DND-41 (cell line): ENCODE results near the gene EBF4.

Source experiments
- ATAC-seq: fragments of 200-7000 bp; cut with Tn5 transposase; 3 replicates; pipeline ENCODE4 v1.9.1; 2021; ENCODE audit warnings: low read depth; ENCODE audit not compliant: insufficient read depth
- DNase-seq: peaks from one replicate; pipeline ENCODE4 v3.0.0-alpha.2; 2020
- H2AFZ ChIP-seq: 2 replicates; pipeline ENCODE4 v1.6.0; 2012; ENCODE audit warnings: low read depth, low read length
- H3K27ac ChIP-seq: 2 replicates; pipeline ENCODE4 v1.5.1; 2012; ENCODE audit warnings: low read length, inconsistent platforms
- H3K27me3 ChIP-seq: fragments of 200-600 bp; sonication (generic); 2 replicates; pipeline ENCODE4 v1.6.0; 2012; ENCODE audit warnings: low read length, mild to moderate bottlenecking, inconsistent platforms; ENCODE audit not compliant: insufficient read depth, poor library complexity
- H3K36me3 ChIP-seq: 2 replicates; pipeline ENCODE4 v1.5.1; 2012; ENCODE audit warnings: low read length, inconsistent platforms; ENCODE audit not compliant: insufficient read depth
- H3K4me1 ChIP-seq: 2 replicates; pipeline ENCODE4 v1.5.1; 2012; ENCODE audit warnings: mild to moderate bottlenecking, low read length; ENCODE audit not compliant: insufficient read depth
- H3K4me2 ChIP-seq: 2 replicates; pipeline ENCODE4 v1.6.0; 2012; ENCODE audit warnings: mild to moderate bottlenecking, moderate library complexity, low read length, inconsistent platforms; ENCODE audit not compliant: insufficient read depth
- H3K4me3 ChIP-seq, 2 experiments: fragments of 200-600 bp in 1 of 2; shearing (Covaris generic) in 1 of 2; 2 replicates each; pipeline ENCODE4 v1.5.1; 2012 to 2016; ENCODE audit warnings: inconsistent platforms in 2 of 2, low read length in 2 of 2, mild to moderate bottlenecking in 2 of 2, low read depth in 1 of 2, moderate library complexity in 1 of 2
- H3K79me2 ChIP-seq: 2 replicates; pipeline ENCODE4 v1.6.0; 2012; ENCODE audit warnings: low read length, inconsistent platforms; ENCODE audit not compliant: insufficient read depth
- H3K9ac ChIP-seq: 2 replicates; pipeline ENCODE4 v1.6.0; 2012; ENCODE audit warnings: low read depth, mild to moderate bottlenecking, inconsistent platforms, low read length, moderate library complexity
- H3K9me3 ChIP-seq: 2 replicates; pipeline ENCODE4 v1.5.1; 2012; ENCODE audit warnings: low read length, moderate library complexity, mild to moderate bottlenecking, inconsistent platforms; ENCODE audit not compliant: insufficient read depth, severe bottlenecking
- H4K20me1 ChIP-seq: 2 replicates; pipeline ENCODE4 v1.6.0; 2012; ENCODE audit warnings: low read length; ENCODE audit not compliant: insufficient read depth
- EZH2 ChIP-seq: IDR thresholded peaks from 3 replicates; pipeline ENCODE4 v1.6.1; 2012; ENCODE audit warnings: borderline replicate concordance, low read depth, mild to moderate bottlenecking, moderate library complexity, low read length, inconsistent platforms; ENCODE audit not compliant: severe bottlenecking
- TF ChIP-seq, protein P1 (sequence below): IDR thresholded peaks from 2 replicates; pipeline ENCODE4 v1.5.1; 2012; ENCODE audit warnings: borderline replicate concordance, low read length, moderate library complexity, mild to moderate bottlenecking; ENCODE audit not compliant: poor library complexity, severe bottlenecking; ENCODE audit errors: extremely low read depth

The EBF4 gene

DNA sequence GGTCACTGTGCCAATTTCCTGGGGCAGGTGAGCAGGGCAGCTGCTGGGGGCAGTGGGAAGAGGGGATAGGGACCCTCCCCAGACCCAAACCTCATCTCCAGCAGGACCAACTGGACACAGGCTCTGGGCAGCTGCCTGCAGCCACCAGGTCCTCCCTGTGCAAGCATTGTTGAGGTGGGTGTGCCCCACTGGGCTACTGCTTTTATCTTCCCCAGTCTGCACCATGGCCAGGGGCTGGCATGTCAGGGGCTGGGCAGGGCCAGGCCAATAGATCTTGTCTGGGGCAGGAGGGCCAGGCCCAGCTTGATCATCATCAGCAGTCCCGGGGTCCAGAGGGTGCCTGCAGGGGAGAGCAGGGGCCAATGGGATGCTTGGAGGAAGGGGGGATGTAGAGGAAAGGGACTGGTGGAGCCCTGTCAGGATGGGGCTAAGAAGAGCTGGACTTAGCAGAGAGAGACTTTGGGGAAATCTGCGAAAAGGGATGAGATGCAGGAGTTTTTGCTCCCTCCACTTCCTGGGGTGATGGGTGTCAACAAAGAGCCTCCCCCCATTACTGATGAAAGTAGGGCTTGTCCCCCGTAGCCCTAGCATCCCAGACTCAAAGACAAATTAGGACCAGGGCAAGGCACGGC, 5.7 kb downstream of the EBF4 start:
- Histone ChIP-seq H2AFZ (no peak overlapping the region), H3K79me2 (no peaks in the 10 kb centered on the region), H3K9me3 (no peaks in the 10 kb centered on the region), H3K4me1 (no peaks in the 10 kb centered on the region), H3K27me3 (peaks cover 34% of the 10 kb centered on the region), H3K36me3 (no peaks in the 10 kb centered on the region), H3K27ac (no peak overlapping the region), H3K4me2 (no peak overlapping the region), H3K9ac (no peak overlapping the region), H4K20me1 (peaks cover 4% of the 10 kb centered on the region; the same call in 1 of the 2 replicates), H3K4me3 (no peak overlapping the region)
- no peak for DNase-seq
- ATAC-seq = no peak
- no peak for TF ChIP-seq EZH2
- TF ChIP-seq, protein P1, sequence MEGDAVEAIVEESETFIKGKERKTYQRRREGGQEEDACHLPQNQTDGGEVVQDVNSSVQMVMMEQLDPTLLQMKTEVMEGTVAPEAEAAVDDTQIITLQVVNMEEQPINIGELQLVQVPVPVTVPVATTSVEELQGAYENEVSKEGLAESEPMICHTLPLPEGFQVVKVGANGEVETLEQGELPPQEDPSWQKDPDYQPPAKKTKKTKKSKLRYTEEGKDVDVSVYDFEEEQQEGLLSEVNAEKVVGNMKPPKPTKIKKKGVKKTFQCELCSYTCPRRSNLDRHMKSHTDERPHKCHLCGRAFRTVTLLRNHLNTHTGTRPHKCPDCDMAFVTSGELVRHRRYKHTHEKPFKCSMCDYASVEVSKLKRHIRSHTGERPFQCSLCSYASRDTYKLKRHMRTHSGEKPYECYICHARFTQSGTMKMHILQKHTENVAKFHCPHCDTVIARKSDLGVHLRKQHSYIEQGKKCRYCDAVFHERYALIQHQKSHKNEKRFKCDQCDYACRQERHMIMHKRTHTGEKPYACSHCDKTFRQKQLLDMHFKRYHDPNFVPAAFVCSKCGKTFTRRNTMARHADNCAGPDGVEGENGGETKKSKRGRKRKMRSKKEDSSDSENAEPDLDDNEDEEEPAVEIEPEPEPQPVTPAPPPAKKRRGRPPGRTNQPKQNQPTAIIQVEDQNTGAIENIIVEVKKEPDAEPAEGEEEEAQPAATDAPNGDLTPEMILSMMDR = no peak

- H3K4me2 ChIP-seq = no peak overlapping the region
- peaks cover 4% of the 10 kb centered on the region; the same call in 1 of the 2 replicates for H4K20me1 ChIP-seq
- no peaks in the 10 kb centered on the region for H3K79me2 ChIP-seq
- TF ChIP-seq, protein P1 = no peak
- no peak for TF ChIP-seq EZH2
- no peaks in the 10 kb centered on the region for H3K36me3 ChIP-seq
- DNase-seq = no peak
- ATAC-seq = no peak
- H3K9ac ChIP-seq = no peak overlapping the region
- no peak overlapping the region for H3K4me3 ChIP-seq
- peaks cover 30% of the 10 kb centered on the region for H3K27me3 ChIP-seq
- no peak overlapping the region for H2AFZ ChIP-seq
- no peaks in the 10 kb centered on the region for H3K4me1 ChIP-seq
- no peak overlapping the region for H3K27ac ChIP-seq
- H3K9me3 ChIP-seq = no peaks in the 10 kb centered on the region
Measured at GRCh38 chr20:2698912-2699311, 6.3 kb downstream of the EBF4 start.

DNA sequence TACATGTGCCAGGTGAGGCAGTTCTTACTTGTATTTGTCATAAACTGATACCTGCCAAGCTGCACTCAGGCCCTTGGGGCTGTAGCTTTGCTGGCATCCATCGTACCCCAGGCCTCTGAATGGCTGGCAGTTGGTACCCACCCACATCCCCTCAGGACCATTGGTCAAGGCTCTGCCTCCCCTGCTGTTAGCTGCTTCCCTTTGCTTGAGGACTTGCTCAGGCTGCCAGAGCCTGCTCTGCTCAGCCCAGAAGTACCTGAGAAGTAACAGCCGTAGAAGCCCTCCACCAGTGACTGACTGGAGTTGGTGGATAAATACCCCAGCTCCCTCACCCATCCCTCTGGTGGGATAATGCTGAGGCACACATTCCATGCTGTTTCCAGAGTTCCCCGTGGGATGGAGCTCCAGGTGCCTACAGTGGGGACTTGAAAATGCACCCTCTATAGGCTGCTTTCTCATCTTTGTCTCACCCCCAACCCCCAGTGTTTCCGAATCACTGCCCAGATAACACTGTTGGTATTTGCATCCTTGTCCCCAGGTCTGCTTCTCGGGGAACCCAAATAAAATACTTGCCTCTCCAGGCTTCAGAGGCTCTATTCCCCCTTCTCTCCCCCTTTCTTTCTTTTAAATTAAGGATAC, 7.3 kb downstream of the EBF4 start:
- Histone ChIP-seq H3K9me3 (no peaks in the 10 kb centered on the region), H4K20me1 (peaks cover 4% of the 10 kb centered on the region; the same call in 1 of the 2 replicates), H3K4me3 (no peak overlapping the region), H3K27me3 (peaks cover 29% of the 10 kb centered on the region), H3K4me2 (no peak overlapping the region), H3K27ac (no peak overlapping the region), H3K36me3 (no peaks in the 10 kb centered on the region), H3K4me1 (no peaks in the 10 kb centered on the region), H2AFZ (no peak overlapping the region), H3K79me2 (no peaks in the 10 kb centered on the region), H3K9ac (no peak overlapping the region)
- no peak for ATAC-seq
- no peak for DNase-seq
- TF ChIP-seq, protein P1 = no peak
- TF ChIP-seq EZH2 = no peak
